Measurements from ENCODE around the gene POLR2L. TPM values are rescaled to one million over a fixed set of nuclear protein-coding genes. Genes with fewer than 3 reads are reported as not detected.

Gene POLR2L
- polyA plus RNA-seq, 1 of the 3 experiments (the other 2 are of a cell fraction) = 540 TPM

DNA sequence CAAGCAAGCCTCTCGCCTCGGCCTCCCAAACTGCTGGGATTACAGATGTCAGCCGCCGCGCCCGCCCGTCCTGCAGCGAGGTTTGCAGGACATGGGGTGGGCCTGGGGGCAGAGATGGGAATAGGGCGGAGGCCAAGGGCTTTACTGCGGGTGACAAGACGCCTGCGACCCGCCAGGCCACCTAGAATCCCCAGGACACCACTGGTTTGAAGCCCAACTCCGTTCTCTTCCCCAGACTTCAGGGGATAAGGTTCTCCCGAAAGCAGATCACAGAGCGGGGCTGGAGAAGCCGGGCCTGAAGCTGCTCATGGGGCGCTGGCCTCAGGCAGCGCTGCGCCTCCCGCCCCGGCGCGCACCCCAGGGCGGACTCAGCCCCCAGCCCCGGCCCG is 354 bp downstream of the POLR2L start:
- peak overlapping the region; percentile 100 for H3K4me2 ChIP-seq
- peaks cover 50% of the 10 kb centered on the region for H3F3A ChIP-seq (replicated peaks; ENCODE audit: insufficient read depth)
- no peaks in the 10 kb centered on the region for H3K9me3 ChIP-seq
- no peak for TF ChIP-seq SMC3 (IDR thresholded peaks at IDR 0.05; ENCODE audit: low read depth, low read length)
- TF ChIP-seq POLR2AphosphoS5 (IDR thresholded peaks at IDR 0.05; ENCODE audit: low read depth, low read length) = no peak
- TF ChIP-seq NRF1 (IDR thresholded peaks at IDR 0.05; ENCODE audit: low read depth, low read length) = no peak
- TF ChIP-seq PBX3 (IDR thresholded peaks at IDR 0.05) = no peak
- TF ChIP-seq EP300 (IDR thresholded peaks at IDR 0.05; ENCODE audit: borderline replicate concordance in 1 of 2, low read depth in 1 of 2, low read length in 1 of 2) = no peak
- TF ChIP-seq TEAD4 (IDR thresholded peaks at IDR 0.05; ENCODE audit: borderline replicate concordance, insufficient read depth) = no peak
- TF ChIP-seq GATA2 (CRISPR knock-in tag; IDR thresholded peaks at IDR 0.05) = no peak
- no peak for TF ChIP-seq REST (IDR thresholded peaks at IDR 0.05; ENCODE audit: low read depth, low read length)
- TF ChIP-seq CHD2 (IDR thresholded peaks at IDR 0.05; ENCODE audit: low read length, partially characterized antibody) = no peak
- no peak for TF ChIP-seq EZH2phosphoT487 (IDR thresholded peaks at IDR 0.05; ENCODE audit: borderline replicate concordance, low read depth)
- no peaks in the 10 kb centered on the region for H3K27me3 ChIP-seq (ENCODE audit: insufficient read depth)
- no peak for DNase-seq
- ChIA-PET CTCF (interaction anchor here (1.1 to 7.5 kb wide), 3 partner anchors 43 to 209 kb away, joined by 3 to 70 read pairs (median 5); no protein-coding TSS in a partner anchor), POLR2A (interaction anchor here (1.8 to 2.6 kb wide), 3 partner anchors 11 to 33 kb away, joined by 5 to 13 read pairs (median 5); partner anchors contain the start of gene RPLP2)
- peak overlapping the region; percentile 95 to 100 for H3K4me3 ChIP-seq (ENCODE audit: low read depth in 2 of 2, low read length in 1 of 2)
- H3K36me3 ChIP-seq (replicated peaks in 1 of 2; ENCODE audit: control insufficient read depth in 1 of 2, insufficient read depth in 2 of 2, low read length in 1 of 2) = peaks cover 17 to 35% of the 10 kb centered on the region in 2 experiments
- H3K27ac ChIP-seq (ENCODE audit: low read depth in 2 of 2, low read length in 1 of 2) = peak overlapping the region; percentile 91 to 96
- H3K4me1 ChIP-seq (ENCODE audit: control insufficient read depth in 1 of 2, insufficient read depth in 2 of 2, low read depth in 1 of 2, low read length in 1 of 2) = peaks cover 22 to 35% of the 10 kb centered on the region in 2 experiments; a peak in 3 of 4 replicates
- peaks cover 76% of the 10 kb centered on the region for H3K79me2 ChIP-seq (ENCODE audit: insufficient read depth)
- peaks cover 52% of the 10 kb centered on the region for H4K20me1 ChIP-seq (ENCODE audit: insufficient read depth)
- 6% methylated on average over 8 of the region's 27 CpGs for WGBS (ENCODE audit: low lambda C conversion rate)
- peak overlapping the region; percentile 97 for H3K9ac ChIP-seq
- H2AFZ ChIP-seq (ENCODE audit: low read depth) = no peak overlapping the region
- H3K9me2 ChIP-seq = no peaks in the 10 kb centered on the region

Measured in SK-N-SH (cell line).